OCI-LY1 (cell line): Measurements from ENCODE around the gene CAT.

ENCODE experiments used
- CTCF ChIP-seq: fragments of 200-600 bp; sonication (generic), shearing (Covaris generic); IDR thresholded peaks from 2 replicates; pipeline ENCODE4 v1.5.1; 2017; ENCODE audit warnings: mild to moderate bottlenecking, antibody characterized with exemption, low read length, moderate library complexity, mixed read lengths
- EZH2 ChIP-seq: fragments of 200-600 bp; sonication (generic), shearing (Covaris generic); IDR thresholded peaks from 2 replicates; pipeline ENCODE4 v1.8.0; 2017; ENCODE audit warnings: borderline replicate concordance, mixed run types, mild to moderate bottlenecking, antibody characterized with exemption, low read length, moderate library complexity, mixed read lengths

- TF ChIP-seq CTCF = no peak
- no peak for TF ChIP-seq EZH2
These were observed 35.0 kb downstream of the CAT start for GRCh38 chr11:34473603-34474169.
